Muscle layer of duodenum (tissue), 2 donors: ENCODE data around the gene FIS1.

ENCODE experiments used
- H3K27ac ChIP-seq: one replicate; pipeline ENCODE4 v1.7.0; 2013; ENCODE audit warnings: mild to moderate bottlenecking, low read length
- H3K27me3 ChIP-seq: one replicate; pipeline ENCODE4 v1.7.0; 2013; ENCODE audit warnings: low read depth, mild to moderate bottlenecking, control low read depth, low read length
- H3K36me3 ChIP-seq, 2 donors: one replicate each; pipeline ENCODE4 v1.7.0; 2013; ENCODE audit warnings: low read length in 2 of 2, control low read depth in 1 of 2, mild to moderate bottlenecking in 1 of 2; ENCODE audit not compliant: insufficient read depth in 2 of 2, control insufficient read depth in 1 of 2
- H3K4me1 ChIP-seq, 2 donors: one replicate each; pipeline ENCODE4 v1.7.0; 2013; ENCODE audit warnings: low read length in 2 of 2, mild to moderate bottlenecking in 2 of 2, control low read depth in 1 of 2, moderate library complexity in 1 of 2; ENCODE audit not compliant: insufficient read depth in 2 of 2, control insufficient read depth in 1 of 2
- H3K4me3 ChIP-seq, 2 donors: one replicate each; pipeline ENCODE4 v1.7.0; 2013; ENCODE audit warnings: low read length in 2 of 2, low read depth in 1 of 2, mild to moderate bottlenecking in 1 of 2
- H3K9me3 ChIP-seq, 2 donors: one replicate each; pipeline ENCODE4 v1.7.0; 2013; ENCODE audit warnings: low read length in 2 of 2, control low read depth in 1 of 2, mild to moderate bottlenecking in 1 of 2; ENCODE audit not compliant: control insufficient read depth in 1 of 2
- donor health status: healthy.

FIS1 gene

GRCh38 chr7:101225650-101226049 is 19.2 kb downstream of the FIS1 start:
- peaks cover 6 to 43% of the 10 kb centered on the region in 2 donors for H3K36me3 ChIP-seq
- H3K4me1 ChIP-seq = no peaks in the 10 kb centered on the region
- H3K9me3 ChIP-seq = no peaks in the 10 kb centered on the region
- H3K27me3 ChIP-seq = no peaks in the 10 kb centered on the region
- no peak overlapping the region for H3K27ac ChIP-seq
- no peak overlapping the region for H3K4me3 ChIP-seq

- Histone ChIP-seq H3K4me1 (peaks cover 0 to 19% of the 10 kb centered on the region in 2 donors), H3K4me3 (no peak overlapping the region), H3K27me3 (no peaks in the 10 kb centered on the region), H3K36me3 (peaks cover 6 to 31% of the 10 kb centered on the region in 2 donors), H3K9me3 (no peaks in the 10 kb centered on the region), H3K27ac (no peak overlapping the region)
Measured at GRCh38 chr7:101223528-101223927, 21.4 kb downstream of the FIS1 start.

GRCh38 chr7:101222275-101222830 is 22.5 kb downstream of the FIS1 start:
- Histone ChIP-seq H3K36me3 (peaks cover 6 to 26% of the 10 kb centered on the region in 2 donors), H3K9me3 (no peaks in the 10 kb centered on the region), H3K27ac (no peak overlapping the region), H3K4me3 (no peak overlapping the region), H3K4me1 (peaks cover 0 to 21% of the 10 kb centered on the region in 2 donors), H3K27me3 (no peaks in the 10 kb centered on the region)

GRCh38 chr7:101220295-101220694 is 24.6 kb downstream of the FIS1 start:
- Histone ChIP-seq H3K4me3 (no peak overlapping the region), H3K27ac (no peak overlapping the region), H3K27me3 (no peaks in the 10 kb centered on the region), H3K9me3 (no peaks in the 10 kb centered on the region), H3K4me1 (peaks cover 0 to 33% of the 10 kb centered on the region in 2 donors), H3K36me3 (peaks cover 3 to 29% of the 10 kb centered on the region in 2 donors)

GRCh38 chr7:101218236-101219125 is 26.4 kb downstream of the FIS1 start:
- H3K4me1 ChIP-seq = peaks cover 0 to 33% of the 10 kb centered on the region in 2 donors

GRCh38 chr7:101217388-101218235 is 27.3 kb downstream of the FIS1 start, which contains the start of the genes PLOD3 and ZNHIT1:
TSS of gene PLOD3 (minus strand) at chr7:101217581. CDS start at chr7:101217274, 307 bp downstream.
TSS of gene ZNHIT1 (plus strand) at chr7:101218165. CDS start at chr7:101218196, 31 bp downstream.
- H3K4me3 ChIP-seq = peak within 1 kb of the TSS; percentile 89 to 94
- H3K9me3 ChIP-seq = no peaks in the 10 kb centered on the region
- peaks cover 0 to 33% of the 10 kb centered on the region in 2 donors for H3K4me1 ChIP-seq
- H3K27ac ChIP-seq = peak within 1 kb of the TSS; percentile 97
- no peaks in the 10 kb centered on the region for H3K27me3 ChIP-seq
- H3K36me3 ChIP-seq = peaks cover 5 to 12% of the 10 kb centered on the region in 2 donors

More at GRCh38 chr7:101218236-101219125, 26.4 kb downstream of the FIS1 start:
- H3K27me3 ChIP-seq = no peaks in the 10 kb centered on the region
- peak overlapping the region; percentile 97 for H3K27ac ChIP-seq
- H3K9me3 ChIP-seq = no peaks in the 10 kb centered on the region
- H3K4me3 ChIP-seq = peak overlapping the region; percentile 89 to 94
- H3K36me3 ChIP-seq = peaks cover 5 to 18% of the 10 kb centered on the region in 2 donors

GRCh38 chr7:101216860-101217387 is 28.0 kb downstream of the FIS1 start:
- Histone ChIP-seq H3K9me3 (no peaks in the 10 kb centered on the region), H3K27me3 (no peaks in the 10 kb centered on the region), H3K36me3 (peaks cover 5 to 18% of the 10 kb centered on the region in 2 donors), H3K4me1 (peaks cover 0 to 33% of the 10 kb centered on the region in 2 donors), H3K27ac (peak overlapping the region; percentile 68), H3K4me3 (peak overlapping the region; percentile 89 to 94)

GRCh38 chr7:101216001-101216859 is 28.7 kb downstream of the FIS1 start:
- Histone ChIP-seq H3K27ac (peak overlapping the region; percentile 68), H3K9me3 (no peaks in the 10 kb centered on the region), H3K27me3 (no peaks in the 10 kb centered on the region), H3K4me3 (peak overlapping the region; percentile 89 to 94), H3K36me3 (peaks cover 5 to 25% of the 10 kb centered on the region in 2 donors), H3K4me1 (peaks cover 0 to 33% of the 10 kb centered on the region in 2 donors)

- H3K27me3 ChIP-seq = no peaks in the 10 kb centered on the region
- peaks cover 12 to 62% of the 10 kb centered on the region in 2 donors for H3K36me3 ChIP-seq
- H3K4me3 ChIP-seq = no peak overlapping the region
- H3K9me3 ChIP-seq = no peaks in the 10 kb centered on the region
- peaks cover 0 to 12% of the 10 kb centered on the region in 2 donors for H3K4me1 ChIP-seq
- no peak overlapping the region for H3K27ac ChIP-seq
Measured at GRCh38 chr7:101212014-101212413, 32.9 kb downstream of the FIS1 start.

- H3K27ac ChIP-seq = no peak overlapping the region
- H3K36me3 ChIP-seq = peaks cover 12 to 65% of the 10 kb centered on the region in 2 donors
- H3K27me3 ChIP-seq = no peaks in the 10 kb centered on the region
- no peak overlapping the region for H3K4me3 ChIP-seq
- peaks cover 0 to 9% of the 10 kb centered on the region in 2 donors for H3K4me1 ChIP-seq
- H3K9me3 ChIP-seq = no peaks in the 10 kb centered on the region
Measured at GRCh38 chr7:101211501-101211900, 33.4 kb downstream of the FIS1 start.
